Measurements from ENCODE around the gene MBD2.

GRCh38 chr18:54157646-54158385 lies 66.7 kb downstream of the MBD2 start:
- no peak for TF ChIP-seq CTCF (IDR thresholded peaks at IDR 0.05 in 2 of 3, conservative IDR thresholded peaks at IDR 0.05 in 1 of 3; ENCODE audit: borderline replicate concordance in 1 of 3, insufficient read depth in 1 of 3, low read depth in 2 of 3, low read length in 2 of 3)
- TF ChIP-seq POLR2A (IDR thresholded peaks at IDR 0.05; ENCODE audit: borderline replicate concordance, extremely low read depth, insufficient read depth, insufficient read length): no peak
- no peak for TF ChIP-seq YY1 (IDR thresholded peaks at IDR 0.05; ENCODE audit: extremely low read depth, insufficient replicate concordance, low read depth, low read length)
- TF ChIP-seq REST (IDR thresholded peaks at IDR 0.05; ENCODE audit: low read depth): no peak
- TF ChIP-seq ELF1 (IDR thresholded peaks at IDR 0.05; ENCODE audit: borderline replicate concordance, low read depth): no peak
- no peak for TF ChIP-seq EZH2phosphoT487 (IDR thresholded peaks at IDR 0.05; ENCODE audit: borderline replicate concordance)
- no peak for TF ChIP-seq MAX (IDR thresholded peaks at IDR 0.05)
- TF ChIP-seq EZH2 (IDR thresholded peaks at IDR 0.05): no peak
- no peak for TF ChIP-seq ZNF274 (IDR thresholded peaks at IDR 0.05; ENCODE audit: low read depth, low read length)
- no peak for TF ChIP-seq SRF (IDR thresholded peaks at IDR 0.05; ENCODE audit: low read depth)

Measured in HCT116 (cell line).